ENCODE results near the gene DOCK1.
"Not testable (repeated sequence)": the region's sequence is repeated elsewhere in the genome, so short reads cannot be mapped to it uniquely, and the experiment has no call there.

Gene DOCK1

DNA sequence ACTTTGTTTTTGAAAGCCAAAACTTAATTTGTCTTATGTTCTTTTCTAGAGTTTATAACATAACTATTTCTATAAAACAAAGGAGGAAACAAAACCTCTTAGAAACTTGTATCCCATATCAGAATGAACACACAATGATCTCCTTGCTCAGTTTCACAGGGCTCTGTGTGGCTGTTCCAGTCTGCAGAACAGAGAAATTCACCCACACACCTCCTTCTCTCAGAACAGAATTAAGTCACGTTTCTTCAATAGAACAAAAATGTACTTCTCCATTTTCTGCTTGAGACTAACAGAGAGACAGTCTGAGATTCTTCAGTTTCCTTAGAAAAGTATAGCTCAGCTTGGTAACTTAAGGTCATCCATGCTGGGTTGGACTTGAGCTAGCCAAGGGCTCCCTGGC lies 15.8 kb upstream of the DOCK1 start:
- peaks cover 3% of the 10 kb centered on the region for H3K9me3 Mint-ChIP-seq
- H3K27ac Mint-ChIP-seq: no peak overlapping the region
- H3K4me3 Mint-ChIP-seq: no peak overlapping the region

DNA sequence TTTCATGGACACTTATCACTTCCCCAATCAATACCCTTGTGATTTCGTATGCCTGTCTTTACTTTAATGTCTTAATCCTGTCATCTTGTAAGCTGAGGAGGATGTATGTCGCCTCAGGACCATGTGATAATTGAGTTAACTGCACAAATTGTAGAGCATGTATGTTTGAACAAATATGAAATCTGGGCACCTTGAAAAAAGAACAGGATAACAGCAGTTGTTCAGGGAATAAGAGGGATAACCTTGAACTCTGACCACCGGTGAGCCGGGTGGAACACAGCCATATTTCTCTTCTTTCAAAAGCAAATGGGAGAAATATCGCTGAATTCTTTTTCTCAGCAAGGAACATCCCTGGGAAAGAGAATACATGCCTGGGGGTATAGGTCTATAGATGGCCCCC lies 14.4 kb upstream of the DOCK1 start:
- H3K27ac Mint-ChIP-seq; H3K9me3 Mint-ChIP-seq; H3K4me1 Mint-ChIP-seq; H3K4me3 Mint-ChIP-seq; H3K36me3 Mint-ChIP-seq (ENCODE audit: low read depth); H3K27me3 Mint-ChIP-seq (ENCODE audit: low read depth, poor library complexity); DNase-seq: not testable (repeated sequence)

More for the DNA sequence above, 15.8 kb upstream of the DOCK1 start:
- Mint-ChIP-seq H3K4me1 (no peaks in the 10 kb centered on the region), H3K36me3 (ENCODE audit: low read depth) (no peaks in the 10 kb centered on the region), H3K27me3 (ENCODE audit: low read depth, poor library complexity) (no peaks in the 10 kb centered on the region)
- TF ChIP-seq, protein P1, sequence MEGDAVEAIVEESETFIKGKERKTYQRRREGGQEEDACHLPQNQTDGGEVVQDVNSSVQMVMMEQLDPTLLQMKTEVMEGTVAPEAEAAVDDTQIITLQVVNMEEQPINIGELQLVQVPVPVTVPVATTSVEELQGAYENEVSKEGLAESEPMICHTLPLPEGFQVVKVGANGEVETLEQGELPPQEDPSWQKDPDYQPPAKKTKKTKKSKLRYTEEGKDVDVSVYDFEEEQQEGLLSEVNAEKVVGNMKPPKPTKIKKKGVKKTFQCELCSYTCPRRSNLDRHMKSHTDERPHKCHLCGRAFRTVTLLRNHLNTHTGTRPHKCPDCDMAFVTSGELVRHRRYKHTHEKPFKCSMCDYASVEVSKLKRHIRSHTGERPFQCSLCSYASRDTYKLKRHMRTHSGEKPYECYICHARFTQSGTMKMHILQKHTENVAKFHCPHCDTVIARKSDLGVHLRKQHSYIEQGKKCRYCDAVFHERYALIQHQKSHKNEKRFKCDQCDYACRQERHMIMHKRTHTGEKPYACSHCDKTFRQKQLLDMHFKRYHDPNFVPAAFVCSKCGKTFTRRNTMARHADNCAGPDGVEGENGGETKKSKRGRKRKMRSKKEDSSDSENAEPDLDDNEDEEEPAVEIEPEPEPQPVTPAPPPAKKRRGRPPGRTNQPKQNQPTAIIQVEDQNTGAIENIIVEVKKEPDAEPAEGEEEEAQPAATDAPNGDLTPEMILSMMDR (IDR thresholded peaks at IDR 0.05): no peak
- DNase-seq: no peak

DNA sequence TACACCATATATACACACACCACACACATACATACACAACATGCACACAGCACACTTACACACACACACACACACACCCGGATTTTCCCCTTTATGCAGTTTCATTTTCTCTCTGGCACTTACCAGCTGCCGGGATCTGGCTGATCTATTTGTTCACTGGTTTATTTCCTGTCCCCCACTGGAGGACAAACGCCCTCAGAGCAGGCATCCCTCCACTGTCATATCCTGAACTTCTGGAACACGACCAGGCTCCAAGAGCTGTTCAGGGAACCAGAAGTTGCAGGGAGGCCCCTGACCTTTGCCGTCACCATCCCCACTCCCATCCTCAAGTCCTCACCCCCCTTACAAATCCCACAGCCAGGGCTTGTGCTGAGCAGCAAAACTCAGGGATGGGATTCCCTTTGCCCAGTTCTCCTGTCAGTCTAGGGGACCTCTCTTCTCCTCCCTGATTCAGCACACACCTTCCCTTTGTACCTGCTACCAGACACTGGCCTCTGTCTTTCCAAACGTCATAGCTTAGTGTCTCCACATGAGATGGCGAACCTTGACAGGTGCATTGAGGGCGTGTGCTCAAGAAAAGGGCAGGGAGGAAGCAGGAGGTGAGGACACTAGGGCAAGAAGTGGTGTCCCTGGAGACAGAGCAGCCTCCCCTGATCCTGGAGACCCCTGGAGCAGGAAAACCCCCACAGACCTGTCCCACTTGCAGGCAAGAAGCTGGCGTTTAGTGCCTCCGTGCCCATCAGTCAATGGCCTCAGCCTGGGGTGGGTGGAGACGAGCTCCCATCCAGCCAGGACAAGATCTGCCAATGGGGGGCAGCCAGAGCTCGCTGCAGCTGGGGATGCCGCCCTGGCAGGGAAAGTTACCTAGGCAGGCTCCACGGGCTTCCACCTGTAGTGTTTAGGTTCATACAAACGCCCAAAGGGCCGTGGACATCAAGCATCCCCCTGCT lies 12.7 kb upstream of the DOCK1 start:
- peaks cover 2% of the 10 kb centered on the region for H3K27me3 Mint-ChIP-seq (ENCODE audit: low read depth, poor library complexity)
- H3K4me3 Mint-ChIP-seq: no peak overlapping the region
- TF ChIP-seq, protein P1 (IDR thresholded peaks at IDR 0.05): no peak
- no peaks in the 10 kb centered on the region for H3K36me3 Mint-ChIP-seq (ENCODE audit: low read depth)
- DNase-seq: no peak
- no peak overlapping the region for H3K27ac Mint-ChIP-seq
- no peaks in the 10 kb centered on the region for H3K4me1 Mint-ChIP-seq
- H3K9me3 Mint-ChIP-seq: peaks cover 8% of the 10 kb centered on the region

GRCh38 chr10:126893206-126893605 lies 12.0 kb upstream of the DOCK1 start:
- H3K36me3 Mint-ChIP-seq (ENCODE audit: low read depth): peaks cover 6% of the 10 kb centered on the region
- peaks cover 2% of the 10 kb centered on the region for H3K27me3 Mint-ChIP-seq (ENCODE audit: low read depth, poor library complexity)
- no peak overlapping the region for H3K27ac Mint-ChIP-seq
- no peaks in the 10 kb centered on the region for H3K4me1 Mint-ChIP-seq
- TF ChIP-seq, protein P1 (IDR thresholded peaks at IDR 0.05): no peak
- no peak for DNase-seq
- H3K4me3 Mint-ChIP-seq: no peak overlapping the region
- H3K9me3 Mint-ChIP-seq: peaks cover 15% of the 10 kb centered on the region

GRCh38 chr10:126893841-126894240 lies 11.4 kb upstream of the DOCK1 start:
- Mint-ChIP-seq H3K4me3 (no peak overlapping the region), H3K36me3 (ENCODE audit: low read depth) (peaks cover 12% of the 10 kb centered on the region), H3K27me3 (ENCODE audit: low read depth, poor library complexity) (peaks cover 2% of the 10 kb centered on the region), H3K4me1 (no peaks in the 10 kb centered on the region), H3K27ac (no peak overlapping the region), H3K9me3 (peaks cover 21% of the 10 kb centered on the region)
- no peak for DNase-seq
- TF ChIP-seq, protein P1 (IDR thresholded peaks at IDR 0.05): no peak

GRCh38 chr10:126895214-126895781 lies 9.9 kb upstream of the DOCK1 start:
- Mint-ChIP-seq H3K4me1 (no peaks in the 10 kb centered on the region), H3K36me3 (ENCODE audit: low read depth) (peaks cover 27% of the 10 kb centered on the region), H3K4me3 (no peak overlapping the region), H3K9me3 (peaks cover 36% of the 10 kb centered on the region), H3K27me3 (ENCODE audit: low read depth, poor library complexity) (peaks cover 8% of the 10 kb centered on the region), H3K27ac (no peak overlapping the region)
- TF ChIP-seq, protein P1 (IDR thresholded peaks at IDR 0.05): no peak
- DNase-seq: no peak

All from nephron progenitor cell (in vitro differentiated cells).